ENCODE results near the gene ANOS1. TPM values are rescaled to one million over a fixed set of nuclear protein-coding genes. Genes with fewer than 3 reads are reported as not detected.

Gene ANOS1
- total RNA-seq, 2 experiments from 2014 or later = not detected

DNA sequence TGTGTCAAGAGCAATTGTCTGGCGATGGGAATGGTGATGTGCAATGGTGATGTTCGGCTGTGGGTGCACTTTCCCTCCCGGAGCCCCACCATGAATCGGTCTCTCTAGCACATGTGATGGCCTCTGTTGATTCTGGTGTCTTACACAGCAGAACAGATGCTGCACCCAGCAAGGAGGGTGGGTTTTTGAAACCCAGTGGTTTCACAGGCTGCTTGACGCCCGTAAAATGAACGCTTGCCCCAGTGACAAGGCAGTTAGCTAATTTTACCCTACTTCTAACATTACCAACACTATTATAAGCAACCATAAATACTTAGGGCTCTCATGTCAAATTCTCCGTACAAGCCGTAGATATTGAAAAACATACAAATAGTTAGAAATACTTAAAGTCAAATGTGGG is 5.9 kb upstream of the ANOS1 start:
- Mint-ChIP-seq H3K36me3 (ENCODE audit: low read depth) (no peaks in the 10 kb centered on the region), H3K4me3 (no peak overlapping the region), H3K27me3 (peaks cover 15% of the 10 kb centered on the region), H3K27ac (no peak overlapping the region), H3K4me1 (no peaks in the 10 kb centered on the region), H3K9me3 (no peaks in the 10 kb centered on the region)
- DNase-seq = no peak
- ChIA-PET CTCF (interaction anchor here (0.6 kb wide), 2 partner anchors 8 to 745 kb away, joined by 3 read pairs; no protein-coding TSS in a partner anchor), POLR2A (no interaction called here)

DNA sequence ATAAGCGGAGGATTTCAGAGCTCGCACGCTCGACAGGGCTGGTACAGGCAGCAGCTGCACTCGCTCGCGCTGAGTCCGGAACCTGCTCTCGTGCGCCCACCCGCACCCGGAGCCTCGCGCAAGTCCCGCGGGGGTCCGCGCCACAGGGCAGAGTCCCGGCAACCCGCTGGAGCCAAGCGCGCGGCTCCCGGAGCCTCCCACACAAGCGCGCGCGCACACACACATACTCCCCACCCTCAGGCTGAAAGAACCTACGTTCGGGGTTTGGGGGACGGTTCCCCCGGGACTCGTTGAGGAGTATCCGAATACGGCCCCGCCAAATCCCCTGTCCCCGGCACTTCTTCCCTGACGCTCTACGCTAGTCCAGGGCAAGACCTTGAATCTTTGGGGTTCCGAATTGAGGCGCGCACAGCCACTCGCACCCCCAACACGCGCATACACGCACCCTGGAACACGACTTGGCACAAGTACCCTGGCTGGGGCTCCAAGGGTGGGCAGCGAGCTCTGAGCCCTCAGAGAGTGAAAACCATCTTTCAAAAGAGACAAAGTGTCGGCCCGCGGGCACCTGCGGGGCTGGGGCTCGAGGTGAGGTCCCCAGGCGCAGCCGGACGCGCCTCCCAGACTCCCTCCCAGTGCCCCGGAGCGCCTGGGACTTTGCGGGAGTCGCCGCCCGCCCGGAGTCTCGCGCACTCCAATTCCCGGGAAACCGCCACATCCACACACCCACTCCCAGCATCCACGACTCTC is 952 bp downstream of the ANOS1 start:
- ChIA-PET POLR2A (no interaction called here), CTCF (no interaction called here)
- H3K4me3 Mint-ChIP-seq = no peak overlapping the region
- no peaks in the 10 kb centered on the region for H3K36me3 Mint-ChIP-seq (ENCODE audit: low read depth)
- no peak overlapping the region for H3K27ac Mint-ChIP-seq
- DNase-seq = no peak
- no peaks in the 10 kb centered on the region for H3K4me1 Mint-ChIP-seq
- H3K9me3 Mint-ChIP-seq = no peaks in the 10 kb centered on the region
- H3K27me3 Mint-ChIP-seq = peaks cover 25% of the 10 kb centered on the region

DNA sequence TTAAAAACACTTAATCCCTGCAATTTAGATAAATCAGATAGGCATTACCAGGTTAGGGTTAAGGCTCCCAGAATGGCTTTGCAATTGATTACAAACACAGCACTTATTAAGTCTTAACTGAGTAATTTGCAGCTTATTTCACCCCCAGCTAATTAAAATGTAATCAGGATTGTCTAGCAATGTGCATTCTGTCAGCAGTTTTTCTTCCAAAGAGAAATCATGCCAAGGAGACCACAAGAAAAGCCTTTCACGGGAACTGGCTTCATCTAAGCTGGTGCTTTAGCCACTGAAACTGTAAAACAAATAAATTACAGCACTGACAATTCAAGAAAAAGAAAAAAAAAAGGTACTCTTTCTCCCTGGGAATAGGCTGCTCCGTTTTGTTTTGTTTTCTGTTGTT is 2.1 kb downstream of the ANOS1 start:
- Mint-ChIP-seq H3K27me3 (peaks cover 22% of the 10 kb centered on the region), H3K9me3 (no peaks in the 10 kb centered on the region), H3K4me3 (no peak overlapping the region), H3K36me3 (ENCODE audit: low read depth) (no peaks in the 10 kb centered on the region), H3K27ac (no peak overlapping the region), H3K4me1 (no peaks in the 10 kb centered on the region)
- no peak for DNase-seq
- CTCF ChIA-PET = interaction anchor here (0.6 to 0.8 kb wide), 2 partner anchors 8 to 246 kb away, joined by 3 read pairs; no protein-coding TSS in a partner anchor
- POLR2A ChIA-PET = no interaction called here

DNA sequence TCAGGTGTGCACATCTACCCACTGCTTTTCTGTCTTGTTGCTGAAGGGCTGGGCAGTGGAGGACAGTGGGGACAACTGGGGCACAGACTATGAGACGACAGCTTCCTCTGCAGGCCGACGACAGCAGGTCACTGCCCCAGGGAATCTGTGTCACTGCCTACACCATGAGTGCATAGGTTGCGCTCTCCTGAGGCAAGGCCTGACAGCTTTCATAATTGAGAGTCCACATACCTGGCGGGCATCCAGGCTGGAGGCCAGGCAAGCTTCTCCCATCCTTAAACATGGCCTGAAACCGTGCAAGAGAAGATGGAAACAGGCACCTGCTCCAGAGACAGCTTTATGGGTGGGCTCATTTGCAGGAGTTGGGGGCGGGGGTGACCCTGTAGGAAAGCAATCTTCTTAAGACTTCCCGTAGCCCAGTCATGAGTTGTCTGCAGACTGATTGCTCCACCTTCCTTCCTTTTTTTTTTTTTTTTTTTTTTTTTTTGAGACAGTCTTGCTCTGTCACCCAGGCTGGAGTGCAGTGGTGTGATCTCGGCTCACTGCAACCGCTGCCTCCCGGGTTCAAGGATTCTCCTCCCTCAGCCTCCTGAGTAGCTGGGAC is 2.9 kb downstream of the ANOS1 start:
- POLR2A ChIA-PET = no interaction called here
- CTCF ChIA-PET = no interaction called here
- H3K27me3 Mint-ChIP-seq = peaks cover 24% of the 10 kb centered on the region
- H3K36me3 Mint-ChIP-seq (ENCODE audit: low read depth) = no peaks in the 10 kb centered on the region
- no peak for DNase-seq
- no peak overlapping the region for H3K4me3 Mint-ChIP-seq
- no peaks in the 10 kb centered on the region for H3K9me3 Mint-ChIP-seq
- H3K4me1 Mint-ChIP-seq = no peaks in the 10 kb centered on the region
- no peak overlapping the region for H3K27ac Mint-ChIP-seq

DNA sequence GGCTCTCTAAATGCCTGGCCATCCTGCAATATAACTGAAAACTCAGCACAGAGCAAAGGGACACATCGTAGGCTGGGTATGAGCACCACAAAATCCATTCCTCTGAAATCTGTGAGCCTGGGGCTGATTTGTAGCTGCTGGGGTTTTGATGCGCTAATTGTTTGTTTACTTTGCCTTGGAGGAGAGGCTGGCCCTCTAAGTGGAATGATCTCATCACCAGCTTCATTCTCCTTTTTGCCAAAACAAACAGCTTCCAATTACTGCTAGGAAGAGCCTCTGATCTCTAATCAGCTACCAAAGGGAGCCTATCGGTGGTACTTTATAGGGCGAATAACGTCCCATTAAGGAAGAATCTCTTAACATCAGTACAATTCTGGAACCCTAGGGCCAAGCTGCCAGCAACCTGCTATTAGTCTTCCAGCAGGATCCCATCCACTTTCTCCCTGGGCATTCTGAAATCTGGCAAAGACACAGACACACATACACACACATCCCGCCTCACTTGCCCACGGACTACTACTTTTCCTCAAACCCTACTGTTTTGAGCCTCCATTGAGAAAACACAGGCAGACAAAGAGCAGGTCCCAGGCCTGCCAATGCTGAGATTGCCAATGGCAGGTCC is 5.8 kb downstream of the ANOS1 start:
- H3K4me3 Mint-ChIP-seq = no peak overlapping the region
- no peaks in the 10 kb centered on the region for H3K9me3 Mint-ChIP-seq
- H3K36me3 Mint-ChIP-seq (ENCODE audit: low read depth) = no peaks in the 10 kb centered on the region
- H3K27ac Mint-ChIP-seq = no peak overlapping the region
- ChIA-PET CTCF (no interaction called here), POLR2A (no interaction called here)
- H3K27me3 Mint-ChIP-seq = peaks cover 14% of the 10 kb centered on the region
- H3K4me1 Mint-ChIP-seq = no peaks in the 10 kb centered on the region
- DNase-seq = no peak

DNA sequence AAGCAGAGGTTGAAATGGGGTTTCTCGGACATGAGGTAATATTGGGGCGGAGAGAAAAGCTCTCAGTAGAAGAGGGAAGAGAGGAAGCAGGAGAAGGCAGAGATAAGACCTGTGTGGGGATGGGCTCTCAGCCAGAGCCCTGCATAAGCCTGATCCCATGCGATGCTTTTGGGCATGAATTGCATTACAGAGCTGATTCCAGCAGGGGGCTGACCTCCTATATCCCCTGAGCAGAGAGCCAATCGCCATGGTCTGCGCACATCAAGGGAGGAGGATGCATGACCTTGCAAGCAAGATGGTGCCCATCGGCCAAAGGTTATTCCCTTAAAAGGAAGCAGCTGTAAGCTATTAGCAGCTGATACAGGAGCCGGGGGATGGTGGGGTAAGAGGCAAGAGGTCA is 7.6 kb downstream of the ANOS1 start:
- ChIA-PET CTCF (no interaction called here), POLR2A (no interaction called here)
- H3K9me3 Mint-ChIP-seq = no peaks in the 10 kb centered on the region
- H3K27me3 Mint-ChIP-seq = peaks cover 6% of the 10 kb centered on the region
- H3K36me3 Mint-ChIP-seq (ENCODE audit: low read depth) = no peaks in the 10 kb centered on the region
- H3K4me1 Mint-ChIP-seq = no peaks in the 10 kb centered on the region
- no peak overlapping the region for H3K4me3 Mint-ChIP-seq
- H3K27ac Mint-ChIP-seq = no peak overlapping the region
- no peak for DNase-seq

DNA sequence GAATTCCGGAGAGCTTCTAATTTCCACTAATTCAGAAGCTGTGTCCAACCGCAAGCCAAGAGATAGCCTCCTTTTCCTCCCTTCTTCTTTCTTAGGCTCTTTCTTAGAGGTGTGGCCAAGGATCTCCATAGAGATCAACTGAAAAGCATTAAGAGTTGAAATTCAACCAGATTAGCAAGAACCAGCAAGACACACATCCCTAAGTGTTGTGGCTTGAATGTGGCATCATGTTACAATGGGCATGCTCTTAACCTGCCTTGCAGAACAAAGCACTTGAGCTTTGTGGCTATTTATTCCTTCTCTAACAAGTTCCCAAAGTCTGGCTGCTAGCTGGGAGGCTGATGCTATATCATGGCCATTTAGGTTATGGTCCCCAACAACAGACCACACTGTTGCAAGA is 10.4 kb downstream of the ANOS1 start:
- POLR2A ChIA-PET = no interaction called here
- peaks cover 2% of the 10 kb centered on the region for H3K27me3 Mint-ChIP-seq
- no peaks in the 10 kb centered on the region for H3K4me1 Mint-ChIP-seq
- no peaks in the 10 kb centered on the region for H3K36me3 Mint-ChIP-seq (ENCODE audit: low read depth)
- no peaks in the 10 kb centered on the region for H3K9me3 Mint-ChIP-seq
- CTCF ChIA-PET = interaction anchor here (0.9 kb wide), 1 partner anchor 19 kb away, joined by 3 read pairs; no protein-coding TSS in a partner anchor
- H3K27ac Mint-ChIP-seq = no peak overlapping the region
- H3K4me3 Mint-ChIP-seq = no peak overlapping the region
- DNase-seq = no peak

DNA sequence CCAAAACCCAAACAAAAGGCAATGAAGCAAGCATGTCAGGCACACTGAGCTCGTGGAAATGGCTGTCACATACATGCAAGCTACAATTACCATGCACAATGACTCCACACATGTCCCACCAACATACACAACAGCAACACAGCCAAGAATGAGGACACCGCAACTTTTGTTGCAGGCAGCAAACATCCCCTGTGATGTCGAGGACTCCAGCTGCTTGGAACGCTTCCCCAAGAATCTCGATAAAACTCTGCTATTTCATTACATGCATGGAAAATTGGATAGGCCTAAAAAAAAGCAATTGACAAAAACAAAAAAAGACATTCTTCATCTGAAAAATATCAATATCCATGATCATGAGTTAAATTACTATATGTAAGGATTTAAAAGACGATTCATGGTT is 11.8 kb downstream of the ANOS1 start:
- POLR2A ChIA-PET = no interaction called here
- no peaks in the 10 kb centered on the region for H3K4me1 Mint-ChIP-seq
- CTCF ChIA-PET = no interaction called here
- peaks cover 2% of the 10 kb centered on the region for H3K27me3 Mint-ChIP-seq
- no peak overlapping the region for H3K4me3 Mint-ChIP-seq
- no peaks in the 10 kb centered on the region for H3K36me3 Mint-ChIP-seq (ENCODE audit: low read depth)
- no peak overlapping the region for H3K27ac Mint-ChIP-seq
- DNase-seq = no peak
- no peaks in the 10 kb centered on the region for H3K9me3 Mint-ChIP-seq

DNA sequence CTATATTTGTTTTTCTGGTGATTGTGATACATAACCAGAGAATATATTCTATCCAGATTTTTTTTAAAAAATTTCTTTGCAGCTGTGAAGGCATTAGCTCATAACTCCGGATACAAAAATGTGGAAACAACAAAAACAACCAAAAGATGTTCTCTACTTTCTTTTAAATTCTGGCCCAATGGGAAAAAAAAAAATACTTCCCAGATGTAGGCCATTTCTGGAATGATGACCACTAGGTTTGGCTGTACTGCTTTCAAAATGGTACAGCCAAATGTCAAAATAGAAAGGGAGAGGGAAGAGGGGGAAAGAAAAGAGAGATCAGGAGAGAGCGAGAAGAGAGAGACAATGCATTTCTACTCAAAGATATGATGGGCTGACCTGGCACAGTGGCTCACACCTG is 14.6 kb downstream of the ANOS1 start:
- Mint-ChIP-seq H3K27me3 (no peaks in the 10 kb centered on the region), H3K27ac (no peak overlapping the region), H3K4me3 (no peak overlapping the region), H3K9me3 (no peaks in the 10 kb centered on the region), H3K36me3 (ENCODE audit: low read depth) (no peaks in the 10 kb centered on the region), H3K4me1 (no peaks in the 10 kb centered on the region)
- ChIA-PET CTCF (no interaction called here), POLR2A (no interaction called here)
- DNase-seq = no peak

DNA sequence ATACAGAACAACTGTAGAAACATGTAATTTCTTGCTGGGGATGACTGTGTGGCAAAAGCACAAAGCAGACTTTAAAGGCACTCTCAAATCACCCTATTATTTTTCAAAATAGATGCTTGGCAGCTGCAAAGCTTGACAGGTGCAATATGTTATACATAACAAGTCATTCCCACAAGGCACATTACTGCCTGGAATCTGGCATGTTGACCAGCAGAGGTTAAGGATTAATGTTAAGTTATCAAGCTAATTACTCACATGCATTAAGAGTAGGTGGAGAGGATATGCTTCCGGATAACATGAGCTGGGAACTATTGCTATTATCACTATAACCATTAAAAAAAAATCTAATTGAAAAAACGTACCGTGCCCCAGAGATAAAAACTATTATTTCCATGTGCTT is 17.8 kb downstream of the ANOS1 start:
- H3K27ac Mint-ChIP-seq = no peak overlapping the region
- no peak for DNase-seq
- no peaks in the 10 kb centered on the region for H3K36me3 Mint-ChIP-seq (ENCODE audit: low read depth)
- H3K4me3 Mint-ChIP-seq = no peak overlapping the region
- POLR2A ChIA-PET = no interaction called here
- CTCF ChIA-PET = no interaction called here
- no peaks in the 10 kb centered on the region for H3K4me1 Mint-ChIP-seq
- H3K27me3 Mint-ChIP-seq = no peaks in the 10 kb centered on the region
- no peaks in the 10 kb centered on the region for H3K9me3 Mint-ChIP-seq

DNA sequence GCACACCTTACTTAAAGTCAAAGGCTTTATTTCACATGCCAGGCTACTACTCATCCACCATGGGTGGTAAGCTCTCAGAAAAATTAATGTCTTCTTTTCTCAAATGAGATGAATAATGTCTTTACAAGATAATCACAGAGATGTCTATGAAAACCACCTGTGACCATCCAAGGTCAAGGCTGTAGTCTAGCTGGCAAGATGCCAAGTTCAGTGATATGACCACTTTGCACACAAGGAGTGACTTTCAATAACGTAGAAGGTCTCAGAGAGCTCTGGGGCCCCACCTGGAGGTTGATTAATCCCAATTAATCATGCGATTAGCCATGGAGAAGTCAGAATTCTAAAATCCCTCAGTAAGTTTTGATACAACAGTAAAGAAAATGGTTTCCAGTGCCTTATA is 20.5 kb downstream of the ANOS1 start:
- DNase-seq = no peak
- Mint-ChIP-seq H3K27ac (no peak overlapping the region), H3K4me1 (no peaks in the 10 kb centered on the region), H3K36me3 (ENCODE audit: low read depth) (no peaks in the 10 kb centered on the region), H3K4me3 (no peak overlapping the region), H3K9me3 (no peaks in the 10 kb centered on the region), H3K27me3 (no peaks in the 10 kb centered on the region)
- POLR2A ChIA-PET = no interaction called here
- CTCF ChIA-PET = no interaction called here

DNA sequence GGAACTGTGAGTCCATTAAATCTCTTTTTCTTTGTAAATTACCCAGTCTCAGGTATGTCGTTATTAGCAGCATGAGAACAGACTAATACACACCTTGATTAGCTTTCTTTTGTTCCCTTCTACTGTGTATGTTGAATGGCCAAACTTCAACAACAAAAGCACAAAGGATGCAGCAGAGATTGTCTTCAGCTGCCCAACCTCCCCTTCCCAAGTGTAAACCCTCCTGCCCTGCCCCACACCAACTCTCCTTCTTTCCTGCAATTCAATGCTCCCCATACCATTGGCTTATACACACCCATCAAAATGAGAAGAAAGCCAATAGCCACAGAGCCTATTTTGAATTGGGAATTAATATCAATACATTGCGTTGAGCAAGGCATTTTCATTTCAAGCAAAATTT is 27.8 kb downstream of the ANOS1 start:
- ChIA-PET POLR2A (no interaction called here), CTCF (no interaction called here)
- H3K27ac Mint-ChIP-seq = no peak overlapping the region
- H3K4me3 Mint-ChIP-seq = no peak overlapping the region
- DNase-seq = no peak
- no peaks in the 10 kb centered on the region for H3K4me1 Mint-ChIP-seq
- H3K36me3 Mint-ChIP-seq (ENCODE audit: low read depth) = no peaks in the 10 kb centered on the region
- H3K27me3 Mint-ChIP-seq = no peaks in the 10 kb centered on the region
- no peaks in the 10 kb centered on the region for H3K9me3 Mint-ChIP-seq

DNA sequence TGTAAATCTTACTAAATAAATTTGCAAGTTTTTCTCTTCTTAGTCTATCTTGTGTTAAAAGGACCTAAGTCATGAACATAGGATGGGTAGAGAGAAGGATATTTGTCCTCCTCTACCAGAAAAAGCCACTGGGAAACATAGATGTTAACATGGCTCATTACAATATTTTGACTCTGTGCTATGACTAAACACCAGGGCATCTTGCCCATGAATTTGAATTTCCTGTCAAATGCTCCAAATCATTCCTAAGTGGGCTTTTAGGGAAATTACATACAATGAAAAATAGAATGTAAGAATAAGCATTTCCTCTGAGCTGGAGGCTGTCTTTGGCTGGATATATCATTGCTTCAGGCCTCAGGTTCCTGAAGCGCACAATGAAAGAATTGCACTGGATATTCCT is 39.1 kb downstream of the ANOS1 start:
- ChIA-PET CTCF (no interaction called here), POLR2A (no interaction called here)
- Mint-ChIP-seq H3K27ac (no peak overlapping the region), H3K9me3 (no peaks in the 10 kb centered on the region), H3K36me3 (ENCODE audit: low read depth) (no peaks in the 10 kb centered on the region), H3K4me1 (no peaks in the 10 kb centered on the region), H3K4me3 (no peak overlapping the region), H3K27me3 (no peaks in the 10 kb centered on the region)
- no peak for DNase-seq

DNA sequence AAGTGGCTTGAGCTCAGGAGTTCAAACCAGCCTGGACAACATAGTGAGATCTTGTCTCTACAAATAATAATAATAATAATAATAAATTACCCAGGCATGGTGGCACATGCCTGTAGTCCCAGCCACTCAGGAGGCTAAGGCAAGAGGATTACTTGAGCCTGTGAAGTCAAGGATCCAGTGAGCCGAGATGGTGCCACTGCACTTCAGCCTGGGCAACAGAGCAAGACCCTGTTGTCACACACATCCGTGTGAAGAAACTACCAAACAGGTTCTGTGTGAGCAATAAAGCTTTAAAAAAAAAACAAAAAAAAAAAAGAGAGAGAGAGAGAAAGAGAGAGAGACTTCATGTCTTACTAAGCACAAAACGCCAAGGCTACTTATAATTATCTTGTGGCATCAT is 42.5 kb downstream of the ANOS1 start:
- CTCF ChIA-PET = interaction anchor here (0.6 kb wide), 1 partner anchor 9 kb away, joined by 3 read pairs; no protein-coding TSS in a partner anchor
- H3K4me3 Mint-ChIP-seq = no peak overlapping the region

More for the DNA sequence above, 42.5 kb downstream of the ANOS1 start:
- no peaks in the 10 kb centered on the region for H3K4me1 Mint-ChIP-seq
- no peaks in the 10 kb centered on the region for H3K27me3 Mint-ChIP-seq
- H3K36me3 Mint-ChIP-seq (ENCODE audit: low read depth) = no peaks in the 10 kb centered on the region
- no peak overlapping the region for H3K27ac Mint-ChIP-seq
- POLR2A ChIA-PET = no interaction called here
- DNase-seq = no peak
- no peaks in the 10 kb centered on the region for H3K9me3 Mint-ChIP-seq

Measured in activated CD4-positive, alpha-beta memory T cell treated with anti-CD3 and anti-CD28 coated beads, Interleukin-2, amount 10 ng/mL, durations not matched to agents 7 days and 5 days (primary cell).